GM18907 (cell line): ENCODE results near the gene MKI67.
"Not testable (repeated sequence)": the region's sequence is repeated elsewhere in the genome, so short reads cannot be mapped to it uniquely, and the experiment has no call there.

Experiments used
- ATAC-seq: cut with Tn5 transposase; IDR thresholded peaks from one replicate; pipeline ENCODE4 v1.9.1; 2021; ENCODE audit warnings: mild to moderate bottlenecking, moderate library complexity; ENCODE audit not compliant: unreplicated experiment

Gene MKI67

DNA sequence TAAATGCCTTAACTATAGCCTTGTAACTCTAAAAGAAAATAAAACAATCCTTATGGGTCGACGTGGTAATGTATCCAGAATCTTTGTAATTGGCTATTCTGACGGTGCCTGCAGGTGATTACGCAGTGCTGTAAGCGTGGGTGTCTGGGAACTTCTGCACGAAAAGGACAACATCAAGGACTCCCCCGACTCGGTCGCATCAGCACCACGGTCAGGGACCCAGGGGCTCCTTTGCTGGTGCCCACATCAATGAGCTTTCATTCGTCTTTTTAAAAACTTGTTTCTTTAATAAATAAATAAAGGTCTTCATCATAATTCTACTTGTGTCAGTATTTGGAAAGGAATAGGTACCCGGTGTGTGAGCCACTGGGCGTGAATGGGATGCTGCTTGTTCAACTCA is 13.2 kb downstream of the MKI67 start:
- no peak for ATAC-seq

DNA sequence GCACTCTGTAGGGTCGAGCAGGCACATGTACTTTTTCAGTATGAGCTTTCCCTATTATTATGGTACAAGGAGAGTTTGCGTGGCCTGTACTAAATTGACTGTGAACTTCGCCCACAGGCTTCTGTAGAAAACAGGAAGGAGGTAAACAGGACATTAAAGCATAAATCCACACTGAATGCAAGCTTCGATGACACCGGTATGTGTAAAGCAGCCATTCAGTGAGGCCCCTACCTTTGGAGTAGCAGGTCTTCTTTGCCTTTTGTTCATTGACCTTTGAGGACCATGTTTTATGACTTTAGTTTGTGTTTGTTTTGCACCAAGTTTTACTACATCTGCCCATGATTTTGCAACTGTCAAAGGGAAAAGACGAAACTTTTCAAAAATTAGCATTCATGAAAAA is 14.5 kb downstream of the MKI67 start:
- no peak for ATAC-seq

DNA sequence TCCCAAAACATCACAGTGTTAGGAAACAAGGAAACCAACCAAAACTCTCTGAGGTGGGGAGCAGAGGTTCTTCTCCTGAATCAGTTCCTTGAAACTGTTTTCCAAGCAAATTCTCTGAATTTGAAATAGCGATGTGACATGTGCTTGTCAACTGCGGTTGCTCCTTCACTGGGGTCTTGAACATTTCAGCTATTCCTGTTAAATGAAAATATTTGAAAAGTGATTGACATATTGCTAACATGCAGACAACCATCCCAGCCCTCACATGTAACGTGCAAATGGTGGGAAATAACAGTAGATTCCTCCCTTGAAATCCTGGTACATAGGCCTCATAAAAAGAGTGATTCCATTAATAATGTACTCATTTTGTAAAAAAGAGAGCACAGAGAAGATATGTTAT is 15.9 kb downstream of the MKI67 start:
- no peak for ATAC-seq

DNA sequence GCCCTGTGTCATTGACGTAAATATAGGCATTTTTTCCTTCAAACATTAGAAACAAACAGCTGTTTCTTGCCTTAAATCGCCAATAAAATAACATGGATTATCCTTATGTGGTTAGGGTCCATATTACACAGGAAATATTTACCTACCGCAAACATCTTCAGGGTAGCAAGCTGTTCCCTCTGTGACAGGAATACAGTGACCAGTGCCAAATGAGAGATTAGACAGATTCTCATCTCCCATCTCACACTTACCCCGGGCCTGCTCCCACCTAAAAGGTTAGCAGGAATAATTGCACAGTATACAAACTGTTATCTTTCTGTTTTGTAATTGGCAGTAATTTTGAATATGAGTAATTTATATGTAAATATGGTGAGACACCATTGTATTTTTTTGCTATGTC is 16.5 kb downstream of the MKI67 start:
- ATAC-seq, result no peak

DNA sequence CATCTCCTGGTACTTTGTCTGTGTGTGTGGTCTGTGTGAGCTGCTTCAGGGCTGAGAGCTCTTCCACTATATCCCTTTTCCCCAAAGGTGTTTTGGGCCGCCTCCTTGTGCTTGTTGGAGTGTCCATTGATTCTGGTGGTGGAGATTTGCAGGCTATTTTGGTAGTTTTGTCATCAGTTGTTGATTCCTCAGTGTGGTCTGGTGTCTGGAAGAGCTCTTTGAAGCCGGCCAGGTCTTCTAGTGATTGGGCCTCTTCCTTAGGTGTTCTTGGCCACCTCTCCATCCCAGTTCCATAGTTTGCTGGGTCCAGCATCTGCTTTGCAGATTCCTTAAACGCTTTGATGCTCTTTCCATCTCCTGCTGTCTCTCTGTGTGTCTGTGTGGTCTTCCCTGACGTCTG is 20.8 kb downstream of the MKI67 start:
- no peak for ATAC-seq

DNA sequence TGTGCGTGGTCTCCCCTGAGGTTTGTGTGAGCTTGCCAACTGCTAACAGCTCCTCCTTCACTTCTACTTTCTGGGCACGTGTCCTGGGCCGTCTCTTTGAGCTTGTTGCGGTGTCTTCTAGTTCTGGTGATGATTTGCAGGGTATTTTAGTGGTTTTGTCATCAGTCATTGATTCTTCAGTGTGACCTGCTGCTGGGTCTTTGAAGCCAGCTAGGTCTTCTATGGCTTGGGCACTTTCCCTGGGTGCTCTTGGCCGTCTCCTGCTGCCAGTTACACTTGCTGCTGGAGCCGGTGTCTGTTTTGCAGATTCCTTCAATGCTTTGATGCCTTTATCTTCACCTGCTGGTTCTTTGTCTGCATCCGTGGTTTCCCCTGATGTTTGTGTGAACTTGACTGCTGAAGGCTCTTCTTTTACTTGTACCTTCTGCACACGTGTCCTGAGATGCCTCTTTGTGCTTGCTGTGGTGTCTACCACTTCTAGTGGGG is 23.0 kb downstream of the MKI67 start:
- ATAC-seq, result no peak

DNA sequence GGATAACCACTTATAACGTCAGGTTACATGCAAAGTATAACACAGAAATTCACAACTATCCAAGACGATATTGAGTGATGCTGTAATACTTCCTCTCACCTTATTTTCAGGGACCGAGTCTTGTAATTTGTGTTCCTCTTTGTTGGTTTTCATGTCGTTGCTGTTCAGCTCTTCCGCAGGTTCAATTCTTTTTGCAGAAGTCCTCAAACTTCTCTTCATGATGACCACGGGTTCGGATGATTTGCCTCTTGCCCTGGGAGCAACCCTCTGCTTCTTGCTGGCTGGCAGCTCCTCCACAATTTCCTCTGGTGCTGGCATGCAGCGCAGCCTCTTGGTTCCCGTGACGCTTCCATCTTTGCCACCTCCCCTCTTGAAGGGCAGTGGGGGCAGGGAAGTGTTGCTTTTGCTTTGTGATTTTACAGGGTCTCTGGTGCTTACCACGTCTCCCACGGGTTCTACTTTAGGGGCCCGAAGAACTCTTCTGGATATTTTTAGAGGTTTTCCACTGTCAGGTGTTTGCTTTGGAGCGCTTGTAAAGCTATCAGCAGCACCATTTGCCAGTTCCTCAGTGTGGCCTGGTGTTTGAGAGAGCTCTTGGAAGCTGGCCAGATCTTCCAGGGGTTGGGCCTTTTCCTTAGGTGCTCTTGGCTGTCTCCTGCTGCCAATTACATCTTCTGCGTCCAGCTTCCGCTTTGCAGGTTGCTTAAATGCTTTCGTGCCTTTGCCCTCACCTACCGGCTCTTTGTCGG is 23.6 kb downstream of the MKI67 start:
- ATAC-seq, result no peak

DNA sequence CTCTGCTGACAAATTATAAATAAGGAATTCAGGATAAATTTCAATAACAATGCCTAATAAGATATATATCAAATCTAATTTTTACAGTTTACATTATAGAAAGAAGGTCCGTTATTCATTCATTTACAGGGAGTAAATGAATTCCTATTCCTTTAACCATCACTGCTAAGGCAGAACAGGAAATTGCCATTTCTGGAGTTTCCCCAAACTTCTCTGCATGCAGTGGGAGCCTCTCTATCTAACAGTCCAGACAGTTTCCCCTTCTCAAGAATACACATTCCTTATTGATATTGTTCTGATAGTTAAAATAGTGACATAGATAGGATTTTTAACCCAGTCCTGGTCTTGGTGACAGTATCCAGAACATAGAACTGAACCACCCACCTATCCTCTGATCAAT is 24.3 kb downstream of the MKI67 start:
- no peak for ATAC-seq

DNA sequence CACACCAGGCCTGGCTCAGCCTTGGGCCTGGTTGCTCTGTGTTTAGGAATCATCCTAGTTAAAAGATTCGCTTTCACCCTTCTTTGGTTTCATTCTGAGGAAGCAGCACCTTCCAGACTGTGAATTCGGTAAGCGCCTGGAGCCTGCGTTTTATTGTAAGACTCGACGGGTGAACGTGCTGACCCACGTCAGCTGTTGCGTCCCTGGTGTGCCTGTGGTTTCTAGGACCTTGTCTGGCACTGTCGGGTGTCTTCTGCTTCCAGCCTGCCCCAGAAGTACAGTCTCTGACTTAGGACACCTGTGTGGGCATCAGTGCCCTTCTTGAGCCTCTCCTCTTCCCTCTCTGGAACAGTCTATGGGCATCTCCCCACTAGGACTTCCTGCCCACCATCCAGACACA is 26.3 kb downstream of the MKI67 start:
- ATAC-seq, result no peak

DNA sequence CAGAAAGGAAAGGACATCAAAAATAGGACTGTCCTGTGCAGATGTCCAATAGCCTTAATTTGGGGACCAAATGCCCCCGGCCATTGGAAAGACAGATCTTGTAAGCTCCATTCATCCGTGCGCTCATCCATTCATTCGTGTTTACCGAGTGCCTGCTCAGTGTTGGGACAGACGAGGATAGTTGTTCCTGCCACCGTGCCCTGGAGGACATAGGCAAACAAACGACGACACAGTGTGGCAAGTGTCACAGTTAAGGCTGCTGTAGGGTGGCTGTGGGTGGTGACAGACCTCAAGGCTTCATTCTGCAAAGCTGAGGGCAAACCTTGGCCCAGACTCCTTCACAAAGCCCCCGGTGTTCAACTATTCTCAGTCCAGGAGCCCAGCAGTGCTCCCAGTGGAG is 27.6 kb downstream of the MKI67 start:
- ATAC-seq, result no peak

DNA sequence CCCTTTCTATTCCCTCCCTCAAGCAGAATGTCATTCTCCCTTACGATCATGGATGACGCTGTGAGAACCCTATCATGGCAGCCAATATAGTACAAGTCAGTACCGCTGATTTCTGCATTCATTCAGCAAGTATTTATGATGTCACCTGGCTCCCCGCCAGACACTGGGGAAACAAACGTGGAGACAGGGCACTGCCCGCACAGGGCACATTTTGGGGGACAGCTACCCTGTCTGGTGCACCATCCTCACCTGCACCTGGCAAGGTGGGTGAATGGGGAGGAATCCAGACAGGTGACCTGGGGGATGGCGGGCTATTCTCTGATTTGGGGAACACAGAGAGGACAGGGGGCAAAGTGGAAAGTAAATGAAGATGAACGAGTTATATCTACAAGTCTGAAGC is 28.4 kb downstream of the MKI67 start:
- ATAC-seq, result no peak

DNA sequence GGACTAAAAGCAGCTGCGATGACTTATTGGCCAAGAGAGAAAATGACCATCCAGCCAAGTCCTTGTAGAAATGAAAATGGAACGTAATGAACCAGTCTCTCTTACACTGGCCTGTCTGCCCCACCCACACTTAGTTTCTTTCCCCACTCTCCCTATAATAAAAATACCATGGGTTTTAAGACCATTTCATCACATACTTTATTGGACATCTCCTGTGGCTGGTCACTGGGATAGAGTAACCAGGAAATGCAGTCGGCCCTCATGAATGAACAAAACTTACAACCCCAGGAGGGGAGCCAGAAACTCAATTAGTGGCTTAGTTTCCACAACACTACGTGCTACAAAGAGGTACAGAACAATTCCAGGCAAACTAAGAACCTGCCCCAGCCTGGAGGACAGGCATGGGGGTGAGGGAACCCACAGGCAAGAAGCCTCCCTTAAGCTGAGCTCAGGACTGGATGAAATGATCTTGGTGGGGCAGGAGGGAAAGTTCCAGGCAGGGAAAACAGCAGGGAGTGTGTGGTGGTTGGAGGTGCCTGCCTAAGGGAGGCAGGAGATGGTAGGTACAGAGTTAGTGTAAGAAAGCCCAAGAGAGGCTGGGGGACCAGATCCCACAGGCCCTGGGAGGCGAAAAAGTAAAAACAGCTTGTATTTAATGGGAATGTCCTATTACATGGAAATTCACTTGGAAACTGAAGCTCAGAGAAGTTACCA is 29.6 kb downstream of the MKI67 start:
- ATAC-seq, result no peak

DNA sequence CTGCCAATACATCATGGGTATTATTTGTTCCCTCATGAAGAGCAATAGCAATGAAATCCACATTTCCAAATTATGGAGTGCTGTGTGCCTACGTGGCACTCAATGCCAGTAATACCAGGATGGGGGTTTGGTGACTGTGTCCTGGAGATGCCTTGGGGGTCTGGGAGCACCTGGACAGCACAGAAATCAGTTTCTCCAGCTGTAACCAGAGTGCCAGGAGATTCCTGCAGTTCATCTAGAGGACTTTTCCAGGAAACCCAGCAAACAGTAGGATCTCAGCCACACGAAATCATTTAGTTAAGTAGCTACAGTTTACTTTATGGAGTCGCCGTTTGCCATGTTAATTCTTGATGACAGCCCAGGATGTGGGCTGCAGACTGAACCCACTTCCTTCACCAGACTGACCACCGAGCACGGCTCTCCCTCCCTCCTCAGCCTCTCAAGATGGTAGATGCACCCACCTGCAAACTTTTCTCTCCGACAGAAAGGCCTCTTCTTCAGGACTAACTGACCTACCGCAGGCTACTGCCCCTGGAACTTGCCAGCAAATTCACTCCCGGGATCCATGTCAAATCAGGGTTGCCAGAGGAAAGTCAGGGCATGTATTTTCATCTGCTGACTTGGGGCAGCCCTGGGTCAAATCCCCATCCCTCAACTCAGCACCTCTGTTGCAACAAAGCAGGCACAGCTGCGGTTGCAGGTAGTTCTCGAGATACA is 30.3 kb downstream of the MKI67 start:
- peak; percentile 89 for ATAC-seq

DNA sequence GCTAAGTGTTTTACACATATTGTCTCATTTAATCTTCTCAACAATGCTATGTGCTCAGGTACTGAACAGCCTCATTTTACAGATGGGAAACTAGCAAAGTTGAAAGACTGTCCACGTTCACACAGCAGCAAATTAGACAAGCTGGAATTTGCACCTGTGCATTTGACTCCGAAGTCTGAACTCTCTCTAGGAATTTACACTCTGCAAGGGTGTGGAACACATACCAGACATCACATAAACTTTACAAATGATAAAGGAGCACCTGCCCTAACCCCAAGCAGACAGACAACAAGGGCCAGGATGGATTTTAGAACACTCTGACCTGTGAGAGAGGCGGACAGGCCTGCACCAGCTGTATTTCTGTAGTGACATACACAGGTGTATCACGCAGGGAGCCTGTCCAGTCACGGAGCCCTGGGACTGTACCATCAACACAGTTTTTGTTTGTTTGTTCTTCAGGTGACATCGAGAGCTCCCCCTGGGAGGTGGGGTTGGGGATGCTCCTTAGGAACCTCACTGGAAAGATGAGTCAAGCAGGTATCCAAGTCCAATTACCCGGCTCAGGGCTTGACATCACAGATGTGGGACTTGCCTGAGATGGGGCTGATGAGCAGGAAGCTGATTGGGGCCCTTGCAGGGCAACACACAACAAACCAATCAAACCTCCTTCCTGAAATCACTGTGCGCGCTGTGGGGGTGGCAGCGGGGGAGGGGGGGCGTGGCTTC is 31.0 kb downstream of the MKI67 start:
- ATAC-seq, result peak; percentile 46

DNA sequence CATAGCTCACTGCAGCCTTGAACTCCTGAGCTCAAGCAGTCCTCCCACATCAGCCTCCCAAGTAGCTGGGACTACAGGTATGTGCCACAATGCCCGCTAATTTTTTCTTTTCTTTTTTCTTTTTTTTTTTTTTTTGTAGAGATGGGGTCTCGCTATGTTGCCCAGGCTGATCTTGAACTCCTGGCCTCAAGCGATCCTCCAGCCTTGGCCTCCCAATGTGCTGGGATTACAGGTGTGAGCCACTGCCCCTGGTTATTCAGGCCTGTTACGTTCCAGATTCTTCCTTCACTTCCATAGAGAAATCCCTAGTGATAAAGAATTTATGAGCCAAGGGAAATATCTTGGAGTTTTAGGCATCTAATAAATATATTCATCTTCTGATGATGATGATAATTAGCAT is 31.6 kb downstream of the MKI67 start:
- not testable (repeated sequence) for ATAC-seq

DNA sequence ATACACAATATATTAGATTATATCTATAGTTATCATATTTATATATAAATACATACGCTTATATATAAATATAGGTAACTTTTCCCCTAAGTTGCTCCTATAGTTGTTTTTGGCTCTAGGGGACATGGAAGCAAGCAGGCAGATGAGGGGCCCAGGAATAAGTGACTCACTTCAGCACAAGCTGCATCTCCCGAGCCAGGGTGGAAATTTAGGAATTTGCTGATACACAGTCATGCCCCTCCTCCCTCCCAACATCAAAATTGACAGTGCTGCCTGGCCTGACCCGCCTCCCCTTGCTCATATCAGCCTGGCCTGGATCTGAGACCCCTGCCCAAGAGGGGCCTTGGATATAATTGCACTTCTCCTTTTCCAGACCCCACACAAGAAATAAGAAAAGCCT is 33.8 kb downstream of the MKI67 start:
- no peak for ATAC-seq

DNA sequence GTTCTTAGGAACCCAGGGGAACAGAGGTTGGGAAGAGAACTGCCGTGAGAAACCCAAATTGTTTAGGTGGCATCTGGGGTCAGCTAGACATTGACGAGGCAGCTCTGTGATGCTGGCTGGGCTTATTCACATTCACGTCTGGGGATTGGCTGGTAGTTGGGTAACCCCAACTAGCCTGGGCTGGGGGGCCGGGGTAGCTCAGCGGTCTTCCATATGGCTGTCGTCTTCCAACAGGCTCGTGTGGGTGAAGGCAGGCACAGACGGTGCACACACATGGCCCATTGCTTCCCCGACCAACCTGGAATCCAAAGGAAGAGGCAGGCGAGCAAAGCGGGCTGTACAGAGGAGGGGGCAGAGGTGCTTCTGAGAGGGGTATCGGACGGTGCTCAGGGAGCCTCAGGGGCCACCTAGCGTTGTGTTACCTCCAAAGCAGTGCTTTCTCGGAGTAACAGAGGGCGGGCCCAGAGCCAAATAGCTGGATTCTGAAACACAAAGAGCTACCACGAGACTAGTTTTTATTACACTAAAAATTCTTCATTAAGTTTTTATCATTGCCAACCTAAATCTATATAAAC is 34.5 kb downstream of the MKI67 start:
- no peak for ATAC-seq

DNA sequence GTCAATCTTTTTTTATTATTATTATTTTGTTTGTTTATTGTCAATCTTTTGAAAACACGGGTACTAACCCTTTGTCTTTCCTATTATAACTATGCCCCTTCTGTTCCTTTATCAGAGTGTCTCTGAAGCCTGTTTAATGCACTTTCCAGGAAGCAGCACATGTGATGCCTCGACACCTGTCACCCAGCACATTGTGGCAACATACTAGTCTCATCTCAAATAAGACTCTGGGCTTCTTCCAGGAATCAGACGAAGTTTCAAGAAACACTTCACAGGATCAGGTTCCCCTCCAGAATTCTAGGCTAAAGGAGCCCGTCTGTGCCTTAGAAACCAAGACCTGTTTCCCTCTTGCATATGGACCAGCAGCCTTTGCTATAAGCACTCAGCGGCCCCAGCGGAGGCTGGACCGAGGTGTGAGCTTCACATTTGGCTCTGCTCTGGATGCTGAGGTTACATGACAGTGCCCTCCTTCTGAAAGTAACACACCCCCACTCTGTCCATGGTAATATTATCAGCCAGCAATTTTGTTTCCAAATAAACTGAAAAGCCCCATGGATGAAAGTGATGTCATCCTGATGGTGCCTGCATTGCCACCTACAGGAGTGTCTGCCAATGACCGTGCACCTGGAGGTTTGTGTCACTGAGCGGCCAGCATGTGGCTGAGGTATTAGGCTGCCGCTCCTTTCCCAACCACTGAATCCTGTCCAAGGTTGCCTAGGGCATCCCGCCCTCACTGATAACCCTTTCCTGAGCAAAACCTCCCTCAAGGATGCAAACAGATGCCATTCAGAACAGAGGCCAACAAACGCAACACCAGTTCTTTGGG is 38.1 kb downstream of the MKI67 start:
- ATAC-seq, result no peak

DNA sequence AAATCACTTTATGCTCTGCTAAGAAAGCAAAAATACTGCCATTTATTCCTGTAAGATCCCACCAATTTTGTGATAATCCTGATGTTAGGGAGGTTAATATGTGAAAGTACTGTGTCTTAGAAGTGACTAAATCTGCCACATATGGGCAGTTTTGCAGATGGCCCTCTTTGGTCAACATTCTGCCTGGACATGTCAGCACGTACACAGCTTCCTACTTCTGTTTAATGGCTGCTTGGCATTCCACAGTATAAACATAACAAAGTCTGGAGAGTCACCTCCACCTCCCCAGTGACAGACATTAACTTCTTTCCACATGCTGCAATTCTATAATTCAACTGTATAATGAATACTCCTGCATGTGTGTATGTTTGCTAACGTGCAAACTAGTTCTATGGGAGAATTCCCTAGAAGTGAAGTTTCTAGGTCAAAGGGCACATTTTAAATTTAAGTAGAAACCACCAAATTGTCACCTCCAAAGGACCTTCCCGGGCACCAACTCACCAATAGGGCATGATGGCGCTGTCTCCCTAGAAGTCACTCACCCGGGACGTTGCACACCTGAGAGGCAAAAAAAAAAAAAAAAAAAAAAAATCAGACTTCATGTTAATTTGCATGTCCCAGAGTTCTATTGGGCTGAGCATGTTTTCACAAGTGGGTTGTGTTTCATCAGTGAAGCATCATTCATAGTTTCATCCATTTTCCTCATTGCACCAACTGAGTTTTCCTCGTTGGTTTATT is 38.9 kb downstream of the MKI67 start:
- no peak for ATAC-seq
